Measurements from ENCODE around the gene RIMS1.

DNA sequence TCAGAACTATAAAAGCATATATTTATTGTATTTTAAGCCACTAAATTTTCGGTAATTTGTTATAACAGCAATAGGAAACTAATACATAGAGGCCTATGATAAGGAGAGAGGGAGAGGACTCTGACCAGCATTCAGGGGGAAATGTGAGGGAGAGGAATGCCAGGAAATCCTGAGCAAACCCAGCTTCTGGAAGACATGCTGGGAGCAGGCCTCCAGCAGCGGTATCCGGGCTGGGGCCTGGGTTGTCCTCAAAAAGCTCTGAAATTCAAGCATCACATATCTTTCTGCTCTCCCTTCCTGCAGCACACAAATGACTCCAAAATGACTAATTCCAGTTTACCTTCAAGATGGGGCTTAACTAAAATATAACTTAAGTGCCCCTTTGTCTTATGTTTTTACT is 33.4 kb upstream of the RIMS1 start:
- TF ChIP-seq POLR2A (IDR thresholded peaks at IDR 0.05; ENCODE audit: low read depth, low read length) (no peak), TAF1 (IDR thresholded peaks at IDR 0.05; ENCODE audit: borderline replicate concordance, low read depth, low read length) (no peak)
